ENCODE measurements around the gene PLXNA4. TPM values are rescaled to one million over a fixed set of nuclear protein-coding genes. Genes with fewer than 3 reads are reported as not detected.
A peak's percentile ranks its signal among the peaks of the same experiment; 100 is the strongest.

Gene PLXNA4
- total and polyA plus RNA-seq, 9 of the 15 experiments (the other 6 are each of a cell fraction or from before 2014, with no cell fraction given): under 0.01 to 0.09 TPM; not detected in 7

- ATAC-seq (no peak), DNase-seq (ENCODE audit: extremely low read depth in 1 of 4, low spot score in 3 of 4) (no peak), FAIRE-seq (no peak)
- BruUV-seq (replicated peaks): no TSS peak
- Histone ChIP-seq H3K4me3 (no peak overlapping the region), H3K4me2 (ENCODE audit: insufficient read depth, low read length) (no peak overlapping the region), H4K20me1 (replicated peaks; ENCODE audit: control insufficient read depth, insufficient read depth, low read length) (no peaks in the 10 kb centered on the region; the same call in none of the 2 replicates), H3K27ac (ENCODE audit: extremely low read depth, low read depth, low read length) (no peak overlapping the region), H3K9ac (ENCODE audit: insufficient read depth in 1 of 2, low read depth in 2 of 2, low read length in 2 of 2) (no peak overlapping the region), H3K9me3 (replicated peaks; ENCODE audit: control insufficient read depth, insufficient read depth, low read depth, low read length) (no peaks in the 10 kb centered on the region), H3K79me2 (ENCODE audit: control insufficient read depth, insufficient read depth, low read length) (no peaks in the 10 kb centered on the region), H3K4me1 (replicated peaks in 1 of 2; ENCODE audit: control insufficient read depth in 2 of 2, insufficient read depth in 2 of 2, low read length in 2 of 2) (no peaks in the 10 kb centered on the region), H2AFZ (ENCODE audit: low read depth, low read length) (no peak overlapping the region), H3K36me3 (ENCODE audit: control insufficient read depth, insufficient read depth, low read length) (no peaks in the 10 kb centered on the region), H3K9me1 (ENCODE audit: control insufficient read depth, insufficient read depth, low read length) (no peaks in the 10 kb centered on the region), H3K27me3 (ENCODE audit: control insufficient read depth in 2 of 2, insufficient read depth in 2 of 2, low read length in 2 of 2) (peaks cover 9 to 40% of the 10 kb centered on the region in 2 experiments; a peak in 4 of 5 replicates)
- intact Hi-C loops (cut with micrococcal nuclease): no loop called here
- TF ChIP-seq CBFA2T2 (conservative IDR thresholded peaks at IDR 0.05) (peak; percentile 49; the same call in 1 of the 2 replicates), ZNF121 (CRISPR knock-in tag; conservative IDR thresholded peaks at IDR 0.05) (no peak), TFE3 (CRISPR knock-in tag; IDR thresholded peaks at IDR 0.05) (peak; percentile 89), USF1 (CRISPR knock-in tag; IDR thresholded peaks at IDR 0.05) (peak; percentile 51), TAF7 (tag; IDR thresholded peaks at IDR 0.05) (no peak), USF2 (CRISPR knock-in tag; IDR thresholded peaks at IDR 0.05) (peak; percentile 61), RAD51 (IDR thresholded peaks at IDR 0.05; ENCODE audit: borderline replicate concordance, low read depth) (peak; percentile 83), TARDBP (IDR thresholded peaks at IDR 0.05) (no peak), ZNF311 (CRISPR knock-in tag; IDR thresholded peaks at IDR 0.05) (no peak), TOE1 (IDR thresholded peaks at IDR 0.05; ENCODE audit: borderline replicate concordance) (peak; percentile 73; the same call in 1 of the 2 replicates), TOE1 (CRISPR knock-in tag; IDR thresholded peaks at IDR 0.05; ENCODE audit: borderline replicate concordance, low read depth) (no peak)
- POLR2A ChIA-PET: no interaction called here
- CTCF ChIA-PET (ENCODE audit: low intra/inter-chr PET ratio): no interaction called here
- WGBS (ENCODE audit: insufficient coverage, low coverage, missing lambda C conversion rate): 3% methylated on average over 3 of the region's 3 CpGs
- in situ Hi-C loops (cut with MboI): no loop called here
Observed at GRCh38 chr7:132371948-132372347, 204.3 kb downstream of the PLXNA4 start.
